Psoas muscle (tissue), 8 donors: Measurements from ENCODE around the gene ACP3. TPM values are rescaled to one million over a fixed set of nuclear protein-coding genes. Genes with fewer than 3 reads are reported as not detected.

ENCODE experiments used
- ATAC-seq, 4 donors: fragments of 200-7000 bp; cut with Tn5 transposase; one replicate each; pipeline ENCODE4 v1.9.1; 2020; ENCODE audit warnings: moderate library complexity in 3 of 4, mild to moderate bottlenecking in 2 of 4
- DNase-seq, 2 donors: peaks; one replicate each; pipeline ENCODE4 v3.0.0-alpha.2; 2020
- H3K27ac ChIP-seq: fragments of 200-600 bp; one replicate; pipeline ENCODE4 v1.8.0; 2022
- H3K27me3 ChIP-seq, 3 donors: fragments of 200-600 bp in 1 of 3; one replicate each; pipeline versions ENCODE4 v1.6.1 to v1.8.0; 2013 to 2022; ENCODE audit warnings: low read length in 2 of 3, mild to moderate bottlenecking in 2 of 3, moderate library complexity in 1 of 3; ENCODE audit not compliant: insufficient read depth in 3 of 3
- H3K36me3 ChIP-seq, 2 donors: fragments of 200-600 bp in 1 of 2; one replicate each; pipeline versions ENCODE4 v1.6.1 to v1.8.0; 2013 to 2022; ENCODE audit warnings: low read depth in 1 of 2, mild to moderate bottlenecking in 1 of 2, moderate library complexity in 1 of 2; ENCODE audit not compliant: insufficient read depth in 1 of 2
- H3K4me1 ChIP-seq: fragments of 200-600 bp; one replicate; pipeline ENCODE4 v1.8.0; 2022
- H3K4me3 ChIP-seq: fragments of 200-600 bp; one replicate; pipeline ENCODE4 v1.8.0; 2022; ENCODE audit warnings: mild to moderate bottlenecking
- H3K9me3 ChIP-seq: fragments of 200-600 bp; one replicate; pipeline ENCODE4 v1.8.0; 2022
- WGBS, 3 donors: extraction: QIAGEN DNeasy Blood & Tissue Kit; methylation state at CpG; one replicate each; pipeline versions ENCODE4 v1.1.6 to v1.1.7; 2013; 5-methylcytosine and 5-hydroxymethylcytosine counted together
- intact Hi-C, 2 donors: fragments of 100-400 bp; cut with DNase I; formaldehyde crosslinking; loops; one replicate each; pipeline versions ENCODE4 v1.11.0 to v1.14.2; 2022
- polyA plus RNA-seq, 3 donors: library from polyadenylated mRNA; stranded (reverse); fragments of 200-250 nt; gene quantifications; one replicate each; pipeline ENCODE4 v1.2.3, GENCODE V29; 2013
- total RNA-seq, 4 donors: library from RNA; stranded (reverse); fragmentation: NEBNext Ultra II Directional in 2 of 4; extraction: Animal tissue kit (Norgen Biotek cat#: 25700) in 2 of 4; gene quantifications; one replicate each; pipeline versions ENCODE4 v1.2.1 to v1.2.4, GENCODE V29; 2021 to 2023
- TF ChIP-seq, protein P1 (sequence below): fragments of 200-600 bp; IDR thresholded peaks from one replicate; pipeline ENCODE4 v1.8.0; 2022; ENCODE audit warnings: antibody characterized with exemption
- donor health status: healthy with polysubstance abuse.
- donor health status: DM: no; HTN: no; CAD: no; lungs with moderate emphysema.
- donor health status: Bipolar disorder and iron deficiency.
- donor health status: healthy.
- donor health status: DM: yes; HTN: yes; CAD: no.
- donor health status: DM: no; HTN: no; CAD: no.
- donor health status: DM: no; HTN: no; CAD: no.
- donor health status: DM: yes; HTN: yes; CAD: no.

ACP3 gene
- total and polyA plus RNA-seq, 7 donors: 0.04 to 0.86 (median 0.09) TPM; not detected in 1

DNA sequence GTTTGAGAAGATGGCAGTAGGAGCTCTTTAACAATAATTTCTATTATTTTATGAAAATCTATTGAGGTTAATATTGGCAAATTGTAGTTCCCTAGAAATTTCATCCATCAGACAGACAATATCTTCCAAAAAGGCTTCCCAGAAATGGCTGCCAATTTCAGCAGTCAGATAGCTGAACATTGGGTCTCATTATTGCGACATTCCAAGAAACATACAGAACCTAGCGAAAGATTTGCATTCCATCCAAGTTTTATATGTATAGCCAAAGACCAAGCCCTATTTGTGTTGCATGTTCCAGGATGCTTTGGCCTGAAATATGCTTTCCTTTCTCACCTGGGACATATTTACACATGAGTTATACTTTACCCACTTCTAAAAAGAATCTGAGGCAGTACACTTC, 24.5 kb downstream of the ACP3 start:
- peaks cover 3% of the 10 kb centered on the region for H3K4me1 ChIP-seq
- intact Hi-C loops: loop anchor here (2.0 to 10.0 kb wide), 3 partner anchors 87 to 307 kb away; partner anchors contain the start of gene CPNE4 (in 2 of the 2)
- TF ChIP-seq, protein P1, sequence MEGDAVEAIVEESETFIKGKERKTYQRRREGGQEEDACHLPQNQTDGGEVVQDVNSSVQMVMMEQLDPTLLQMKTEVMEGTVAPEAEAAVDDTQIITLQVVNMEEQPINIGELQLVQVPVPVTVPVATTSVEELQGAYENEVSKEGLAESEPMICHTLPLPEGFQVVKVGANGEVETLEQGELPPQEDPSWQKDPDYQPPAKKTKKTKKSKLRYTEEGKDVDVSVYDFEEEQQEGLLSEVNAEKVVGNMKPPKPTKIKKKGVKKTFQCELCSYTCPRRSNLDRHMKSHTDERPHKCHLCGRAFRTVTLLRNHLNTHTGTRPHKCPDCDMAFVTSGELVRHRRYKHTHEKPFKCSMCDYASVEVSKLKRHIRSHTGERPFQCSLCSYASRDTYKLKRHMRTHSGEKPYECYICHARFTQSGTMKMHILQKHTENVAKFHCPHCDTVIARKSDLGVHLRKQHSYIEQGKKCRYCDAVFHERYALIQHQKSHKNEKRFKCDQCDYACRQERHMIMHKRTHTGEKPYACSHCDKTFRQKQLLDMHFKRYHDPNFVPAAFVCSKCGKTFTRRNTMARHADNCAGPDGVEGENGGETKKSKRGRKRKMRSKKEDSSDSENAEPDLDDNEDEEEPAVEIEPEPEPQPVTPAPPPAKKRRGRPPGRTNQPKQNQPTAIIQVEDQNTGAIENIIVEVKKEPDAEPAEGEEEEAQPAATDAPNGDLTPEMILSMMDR: no peak
- no peaks in the 10 kb centered on the region for H3K27me3 ChIP-seq
- WGBS, 3 donors: 84 to 92% (median 89%) methylated on average over 2 of the region's 2 CpGs
- ATAC-seq (no peak), DNase-seq (no peak)
- no peak overlapping the region for H3K27ac ChIP-seq
- no peaks in the 10 kb centered on the region for H3K36me3 ChIP-seq
- H3K4me3 ChIP-seq: no peak overlapping the region
- H3K9me3 ChIP-seq: no peaks in the 10 kb centered on the region

DNA sequence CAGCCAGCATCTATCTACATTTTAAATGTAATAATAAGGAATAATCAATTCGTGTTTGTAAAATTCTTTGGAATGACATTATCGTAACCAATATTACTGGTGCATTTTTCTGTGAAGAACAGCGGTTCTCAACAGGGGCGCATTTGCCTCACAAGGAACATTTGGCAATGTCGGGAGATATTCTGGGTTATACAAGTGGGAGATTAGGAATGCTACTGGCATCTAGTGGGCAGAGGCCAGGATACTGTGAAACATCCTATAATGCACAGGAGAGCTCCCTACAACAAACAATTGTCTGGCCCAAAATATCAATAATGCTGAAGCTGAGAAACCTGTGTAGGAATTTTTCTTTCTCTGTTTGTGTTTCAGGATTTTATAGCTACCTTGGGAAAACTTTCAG, 25.0 kb downstream of the ACP3 start:
- WGBS, 3 donors: 65 to 68% (median 65%) methylated on average over 5 of the region's 5 CpGs
- intact Hi-C loops: loop anchor here (2.0 to 10.0 kb wide), 3 partner anchors 87 to 307 kb away; partner anchors contain the start of gene CPNE4 (in 2 of the 2)

DNA sequence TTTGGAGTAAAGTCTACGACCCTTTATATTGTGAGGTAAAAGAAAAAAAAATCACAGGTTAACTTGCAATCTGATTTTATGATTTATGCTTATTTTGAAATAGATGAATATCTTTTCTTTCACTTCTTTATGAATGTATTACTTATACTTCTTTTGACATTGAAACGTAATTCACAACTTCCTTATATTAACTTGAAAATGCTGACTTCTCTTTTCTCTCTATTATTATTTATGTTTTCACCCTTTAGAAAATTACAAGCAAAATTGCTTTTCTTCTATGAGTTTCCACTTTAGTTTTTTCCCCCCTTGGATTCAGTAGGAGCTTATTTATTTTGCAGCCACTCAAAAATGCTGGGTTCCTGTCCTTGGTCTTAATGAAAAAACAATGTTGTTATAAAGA, 25.4 kb downstream of the ACP3 start:
- H3K9me3 ChIP-seq: no peaks in the 10 kb centered on the region
- H3K27me3 ChIP-seq: no peaks in the 10 kb centered on the region
- WGBS, 3 donors: 79 to 80% (median 80%) methylated on average over 2 of the region's 2 CpGs
- H3K36me3 ChIP-seq: no peaks in the 10 kb centered on the region
- no peak overlapping the region for H3K4me3 ChIP-seq
- H3K4me1 ChIP-seq: peaks cover 8% of the 10 kb centered on the region
- intact Hi-C loops: loop anchor here (2.0 to 10.0 kb wide), 3 partner anchors 88 to 308 kb away; partner anchors contain the start of gene CPNE4 (in 2 of the 2)
- H3K27ac ChIP-seq: no peak overlapping the region
- TF ChIP-seq, protein P1: no peak
- ATAC-seq (no peak), DNase-seq (no peak)

More for the DNA sequence above, 25.0 kb downstream of the ACP3 start:
- Histone ChIP-seq H3K27ac (no peak overlapping the region), H3K4me3 (no peak overlapping the region), H3K4me1 (peaks cover 7% of the 10 kb centered on the region), H3K9me3 (no peaks in the 10 kb centered on the region), H3K36me3 (no peaks in the 10 kb centered on the region), H3K27me3 (no peaks in the 10 kb centered on the region)
- TF ChIP-seq, protein P1: no peak
- ATAC-seq (no peak), DNase-seq (no peak)

DNA sequence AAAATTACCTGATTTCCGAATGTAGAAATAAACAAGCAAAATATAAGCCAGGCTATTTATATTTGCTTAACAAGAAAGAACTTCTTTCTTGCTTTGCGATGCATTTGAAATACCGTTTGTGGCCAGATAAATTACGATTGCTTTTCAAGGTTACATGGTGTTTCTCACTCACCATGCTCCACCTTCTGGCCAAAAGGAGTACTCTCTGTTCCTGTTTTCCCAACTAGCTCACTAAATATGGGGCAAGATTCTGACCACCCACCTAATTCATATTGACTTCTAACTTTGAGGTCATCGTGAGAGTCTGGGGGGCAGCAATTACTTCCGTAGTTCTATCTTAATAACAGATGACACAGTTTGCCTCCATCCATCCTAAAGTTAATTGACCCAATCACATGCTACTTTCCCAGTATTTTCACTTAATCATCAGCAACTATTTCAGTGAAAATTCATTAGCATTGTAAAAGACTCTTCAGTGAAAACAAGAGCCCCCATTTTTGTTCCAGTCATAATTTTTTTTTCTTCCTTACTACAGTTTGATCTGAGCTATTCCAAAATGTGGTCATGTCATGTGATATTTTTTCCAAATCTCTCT, 25.9 kb downstream of the ACP3 start:
- intact Hi-C loops: loop anchor here (2.0 to 10.0 kb wide), 3 partner anchors 88 to 308 kb away; partner anchors contain the start of gene CPNE4 (in 2 of the 2)
- Histone ChIP-seq H3K4me3 (no peak overlapping the region), H3K36me3 (no peaks in the 10 kb centered on the region), H3K9me3 (no peaks in the 10 kb centered on the region), H3K27me3 (no peaks in the 10 kb centered on the region), H3K4me1 (peaks cover 8% of the 10 kb centered on the region), H3K27ac (no peak overlapping the region)
- TF ChIP-seq, protein P1: peak; percentile 72
- 3 to 6% (median 4%) methylated on average over 6 of the region's 6 CpGs for WGBS, 3 donors
- DNase-seq (no peak), ATAC-seq (peak in 2 of 4 donors; percentile 59 to 71)
